Adrenal gland (tissue), 12 donors: ENCODE results near the gene WWOX. TPM values are rescaled to one million over a fixed set of nuclear protein-coding genes. Genes with fewer than 3 reads are reported as not detected.

Experiments used
- DNase-seq, 7 donors: peaks; one replicate each; pipeline ENCODE4 v3.0.0-alpha.2; 2019 to 2020
- H3K27ac ChIP-seq, 5 donors: fragments of 200-600 bp; sonication (generic) in 4 of 5; 1 replicate in 3 of 5; 2 replicates in 2 of 5; pipeline versions ENCODE4 v1.5.1 to v1.8.0; 2016 to 2020; ENCODE audit warnings: mild to moderate bottlenecking in 1 of 5
- H3K27me3 ChIP-seq: fragments of 200-600 bp; 2 replicates; pipeline ENCODE4 v1.8.0; 2021
- H3K36me3 ChIP-seq, 2 donors: fragments of 200-600 bp; replicated peaks in 1 of 2; 1 replicate in 1 of 2; 2 replicates in 1 of 2; pipeline versions ENCODE4 v1.5.1 to v1.8.0; 2018 to 2022
- H3K4me1 ChIP-seq, 2 donors: fragments of 200-600 bp; replicated peaks in 1 of 2; 1 replicate in 1 of 2; 2 replicates in 1 of 2; pipeline versions ENCODE4 v1.5.1 to v1.8.0; 2018 to 2021
- H3K4me3 ChIP-seq, 4 donors: fragments of 200-600 bp; sonication (generic) in 3 of 4; one replicate each; pipeline ENCODE4 v1.5.1; 2016 to 2018
- H3K9me3 ChIP-seq, 3 donors: fragments of 200-600 bp; sonication (generic) in 1 of 3; replicated peaks in 1 of 3; 1 replicate in 2 of 3; 2 replicates in 1 of 3; pipeline versions ENCODE4 v1.5.1 to v1.8.0; 2016 to 2021
- CTCF ChIP-seq, 6 experiments: fragments of 450-650 bp in 4 of 6; fragments of 200-600 bp in 2 of 6; sonication (generic) in 1 of 6; IDR thresholded peaks; 1 replicate in 5 of 6; 2 replicates in 1 of 6; pipeline versions ENCODE4 v1.5.1 to v1.8.0; 2016 to 2021; ENCODE audit warnings: antibody characterized with exemption in 6 of 6, mild to moderate bottlenecking in 2 of 6, moderate library complexity in 1 of 6
- POLR2A ChIP-seq, 2 donors: fragments of 450-650 bp; IDR thresholded peaks; one replicate each; pipeline ENCODE4 v1.6.1; 2017; ENCODE audit warnings: antibody characterized with exemption in 2 of 2, mild to moderate bottlenecking in 2 of 2, moderate library complexity in 1 of 2
- WGBS, 4 donors: extraction: QIAGEN DNeasy Blood & Tissue Kit in 2 of 4; methylation state at CpG; one replicate each; pipeline versions ENCODE4 v1.1.5 to v1.1.7; 2013 to 2017; 5-methylcytosine and 5-hydroxymethylcytosine counted together
- intact Hi-C, 2 donors: fragments of 100-400 bp; cut with DNase I; formaldehyde crosslinking; loops; one replicate each; pipeline versions ENCODE4 v1.14.1 to v1.15.0; 2022 to 2023
- polyA plus RNA-seq, 3 donors: library from polyadenylated mRNA; stranded (reverse); fragments of 200-250 nt in 2 of 3; fragments of 350-450 nt in 1 of 3; fragmentation: Illumina TruSeq in 1 of 3; extraction: RNeasy Lipid Tissue Mini Kit (QIAGEN cat#74804) in 1 of 3; gene quantifications; one replicate each; pipeline ENCODE4 v1.2.3, GENCODE V29; 2013 to 2014
- total RNA-seq, 9 donors: library from RNA; depleted of rRNA in 4 of 9; stranded (reverse); fragments of >200 nt in 4 of 9; fragments of 120-200 nt in 1 of 9; fragmentation: NEBNext Ultra II Directional in 1 of 9; extraction: Animal tissue kit (Norgen Biotek cat#: 25700) in 1 of 9; gene quantifications; one replicate each; pipeline versions ENCODE4 v1.1.0 to v1.2.4, GENCODE V29; 2013 to 2023
- donor health status: healthy with polysubstance abuse.
- donor health status: Bipolar disorder and iron deficiency.
- donor health status: DM: yes; HTN: yes; CAD: no.
- donor health status: DM: no; HTN: no; CAD: no.
- donor health status: DM: no; HTN: no; CAD: no.
- donor health status: DM: yes; HTN: yes; CAD: no.

The WWOX gene
- total and polyA plus RNA-seq, 12 donors = 11.8 to 74.6 (median 20.5) TPM

GRCh38 chr16:78205506-78205905, 106.1 kb downstream of the WWOX start:
- Histone ChIP-seq H3K27ac (no peak overlapping the region), H3K4me1 (no peaks in the 10 kb centered on the region), H3K4me3 (no peak overlapping the region), H3K9me3 (no peaks in the 10 kb centered on the region), H3K27me3 (no peaks in the 10 kb centered on the region), H3K36me3 (no peaks in the 10 kb centered on the region)
- no peak for TF ChIP-seq POLR2A (IDR thresholded peaks at IDR 0.05)
- TF ChIP-seq CTCF (IDR thresholded peaks at IDR 0.05) = no peak
- DNase-seq = no peak
- 92 to 94% (median 93%) methylated on average over 3 of the region's 3 CpGs for WGBS, 4 donors
- intact Hi-C loops = no loop called here

GRCh38 chr16:78206623-78207223, 107.3 kb downstream of the WWOX start:
- Histone ChIP-seq H3K27me3 (no peaks in the 10 kb centered on the region), H3K4me3 (no peak overlapping the region), H3K27ac (no peak overlapping the region), H3K4me1 (no peaks in the 10 kb centered on the region), H3K36me3 (no peaks in the 10 kb centered on the region), H3K9me3 (no peaks in the 10 kb centered on the region)
- TF ChIP-seq POLR2A (IDR thresholded peaks at IDR 0.05) (no peak), CTCF (IDR thresholded peaks at IDR 0.05) (no peak)
- no peak for DNase-seq
- 51 to 69% (median 57%) methylated on average over 2 of the region's 2 CpGs for WGBS, 4 donors
- intact Hi-C loops = no loop called here

- no peaks in the 10 kb centered on the region for H3K9me3 ChIP-seq
- DNase-seq = no peak
- TF ChIP-seq POLR2A (IDR thresholded peaks at IDR 0.05) (no peak), CTCF (IDR thresholded peaks at IDR 0.05) (no peak)
- H3K27ac ChIP-seq = no peak overlapping the region
- 76 to 82% (median 81%) methylated on average over 10 of the region's 10 CpGs for WGBS, 4 donors
- no peaks in the 10 kb centered on the region for H3K4me1 ChIP-seq
- H3K4me3 ChIP-seq = no peak overlapping the region
- intact Hi-C loops = no loop called here
- no peaks in the 10 kb centered on the region for H3K36me3 ChIP-seq
- no peaks in the 10 kb centered on the region for H3K27me3 ChIP-seq
Observed at GRCh38 chr16:78209951-78210661, 110.7 kb downstream of the WWOX start.

GRCh38 chr16:78211020-78211599, 111.7 kb downstream of the WWOX start:
- H3K27ac ChIP-seq = no peak overlapping the region
- TF ChIP-seq CTCF (IDR thresholded peaks at IDR 0.05) (no peak), POLR2A (IDR thresholded peaks at IDR 0.05) (no peak)
- no peak for DNase-seq
- H3K36me3 ChIP-seq = no peaks in the 10 kb centered on the region
- H3K9me3 ChIP-seq = no peaks in the 10 kb centered on the region
- no peaks in the 10 kb centered on the region for H3K4me1 ChIP-seq
- WGBS, 4 donors = 80 to 93% (median 87%) methylated on average over 7 of the region's 7 CpGs
- H3K4me3 ChIP-seq = no peak overlapping the region
- intact Hi-C loops = no loop called here
- no peaks in the 10 kb centered on the region for H3K27me3 ChIP-seq
